ENCODE measurements around the gene ASB13.
A peak's percentile ranks its signal among the peaks of the same experiment; 100 is the strongest.
"Not testable (repeated sequence)": the region's sequence is repeated elsewhere in the genome, so short reads cannot be mapped to it uniquely, and the experiment has no call there.

Gene ASB13

GRCh38 chr10:5624701-5625100 lies 41.7 kb downstream of the ASB13 start:
- no peak overlapping the region for H3K9ac ChIP-seq (ENCODE audit: low read length)
- H2AFZ ChIP-seq (ENCODE audit: low read length): no peak overlapping the region
- H3K9me3 ChIP-seq (replicated peaks; ENCODE audit: insufficient read depth, low read length): no peaks in the 10 kb centered on the region
- no peaks in the 10 kb centered on the region for H4K20me1 ChIP-seq (ENCODE audit: insufficient read depth, low read length)
- no peaks in the 10 kb centered on the region for H3F3A ChIP-seq (ENCODE audit: insufficient read depth, low read length)
- no peak overlapping the region for H3K4me2 ChIP-seq (ENCODE audit: low read depth, low read length)
- H3K27me3 ChIP-seq (replicated peaks; ENCODE audit: insufficient read depth, low read length): no peaks in the 10 kb centered on the region
- H3K79me2 ChIP-seq (ENCODE audit: low read length): no peaks in the 10 kb centered on the region
- TF ChIP-seq EZH2 (optimal IDR thresholded peaks at IDR 0.05; ENCODE audit: low read depth, low read length) (no peak), EZH2phosphoT487 (IDR thresholded peaks at IDR 0.05; ENCODE audit: low read length) (no peak), CTCF (IDR thresholded peaks at IDR 0.05; ENCODE audit: low read length) (no peak)
- H3K4me3 ChIP-seq (ENCODE audit: low read length): no peak overlapping the region
- H3K36me3 ChIP-seq (replicated peaks; ENCODE audit: insufficient read depth, low read length): no peaks in the 10 kb centered on the region
- no peak for DNase-seq
- no peaks in the 10 kb centered on the region for H3K9me2 ChIP-seq (replicated peaks; ENCODE audit: insufficient read depth, low read length)
- peaks cover 11% of the 10 kb centered on the region; the same call in 1 of the 2 replicates for H3K4me1 ChIP-seq (ENCODE audit: low read length)
- H3K27ac ChIP-seq (ENCODE audit: low read length): no peak overlapping the region

- Histone ChIP-seq H3K9me2 (replicated peaks; ENCODE audit: insufficient read depth, low read length) (no peaks in the 10 kb centered on the region), H3K9ac (ENCODE audit: low read length) (no peak overlapping the region), H3K79me2 (ENCODE audit: low read length) (no peaks in the 10 kb centered on the region), H3K4me1 (ENCODE audit: low read length) (peaks cover 4% of the 10 kb centered on the region; the same call in 1 of the 2 replicates), H4K20me1 (ENCODE audit: insufficient read depth, low read length) (no peaks in the 10 kb centered on the region), H3K4me3 (ENCODE audit: low read length) (no peak overlapping the region), H3F3A (ENCODE audit: insufficient read depth, low read length) (no peaks in the 10 kb centered on the region), H3K9me3 (replicated peaks; ENCODE audit: insufficient read depth, low read length) (no peaks in the 10 kb centered on the region), H3K27ac (ENCODE audit: low read length) (no peak overlapping the region), H3K4me2 (ENCODE audit: low read depth, low read length) (peak overlapping the region; percentile 19; the same call in 1 of the 2 replicates), H3K36me3 (replicated peaks; ENCODE audit: insufficient read depth, low read length) (no peaks in the 10 kb centered on the region), H3K27me3 (replicated peaks; ENCODE audit: insufficient read depth, low read length) (no peaks in the 10 kb centered on the region), H2AFZ (ENCODE audit: low read length) (peak overlapping the region; percentile 47; the same call in 1 of the 2 replicates)
- TF ChIP-seq EZH2 (optimal IDR thresholded peaks at IDR 0.05; ENCODE audit: low read depth, low read length) (no peak), EZH2phosphoT487 (IDR thresholded peaks at IDR 0.05; ENCODE audit: low read length) (no peak), CTCF (IDR thresholded peaks at IDR 0.05; ENCODE audit: low read length) (peak; percentile 94)
- DNase-seq: peak; percentile 95
Measured at GRCh38 chr10:5623081-5623748, 43.2 kb downstream of the ASB13 start.

DNA sequence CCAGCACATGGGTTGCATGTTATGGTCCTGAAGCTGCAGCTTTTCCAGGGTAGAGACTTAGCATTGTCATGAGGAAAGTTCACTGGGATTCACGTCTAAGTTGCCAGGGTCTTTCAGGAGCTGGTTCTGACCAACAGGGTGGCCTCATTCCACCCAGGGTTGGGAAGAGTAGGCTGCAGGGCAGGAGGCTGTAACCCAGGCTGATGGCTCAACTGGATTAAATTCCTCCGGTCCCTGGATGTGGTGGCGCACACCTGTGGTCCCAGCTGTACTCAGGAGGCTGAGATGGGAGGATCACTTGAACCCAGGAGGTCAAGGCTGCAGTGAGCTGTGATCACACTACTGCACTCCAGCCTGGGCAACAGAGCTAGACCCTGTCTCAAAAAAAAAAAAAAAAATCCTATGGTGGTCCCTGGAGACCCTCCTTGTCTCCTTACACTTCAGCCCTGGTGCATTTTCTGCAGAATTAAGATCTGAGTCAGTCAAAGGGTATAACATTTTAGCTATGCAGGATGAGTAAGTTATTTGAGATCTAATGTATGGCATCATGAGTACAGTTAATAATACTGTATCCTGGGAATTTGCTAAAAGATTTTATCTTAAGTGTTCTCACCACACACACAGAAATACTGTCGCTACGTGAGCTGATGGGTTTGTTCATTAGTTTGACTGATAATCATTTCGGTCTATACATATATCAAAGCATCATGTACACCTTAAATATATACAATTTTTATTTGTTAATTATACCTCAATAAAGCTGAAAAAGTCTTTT lies 44.0 kb downstream of the ASB13 start:
- Histone ChIP-seq H3K9me2 (replicated peaks; ENCODE audit: insufficient read depth, low read length) (no peaks in the 10 kb centered on the region), H3K36me3 (replicated peaks; ENCODE audit: insufficient read depth, low read length) (no peaks in the 10 kb centered on the region), H3F3A (ENCODE audit: insufficient read depth, low read length) (no peaks in the 10 kb centered on the region), H3K79me2 (ENCODE audit: low read length) (no peaks in the 10 kb centered on the region), H2AFZ (ENCODE audit: low read length) (no peak overlapping the region), H3K9ac (ENCODE audit: low read length) (no peak overlapping the region), H3K4me2 (ENCODE audit: low read depth, low read length) (no peak overlapping the region), H3K9me3 (replicated peaks; ENCODE audit: insufficient read depth, low read length) (no peaks in the 10 kb centered on the region), H4K20me1 (ENCODE audit: insufficient read depth, low read length) (no peaks in the 10 kb centered on the region), H3K4me1 (ENCODE audit: low read length) (peaks cover 4% of the 10 kb centered on the region; the same call in 1 of the 2 replicates), H3K4me3 (ENCODE audit: low read length) (no peak overlapping the region), H3K27me3 (replicated peaks; ENCODE audit: insufficient read depth, low read length) (no peaks in the 10 kb centered on the region), H3K27ac (ENCODE audit: low read length) (no peak overlapping the region)
- TF ChIP-seq CTCF (IDR thresholded peaks at IDR 0.05; ENCODE audit: low read length) (no peak), EZH2phosphoT487 (IDR thresholded peaks at IDR 0.05; ENCODE audit: low read length) (no peak), EZH2 (optimal IDR thresholded peaks at IDR 0.05; ENCODE audit: low read depth, low read length) (no peak)
- DNase-seq: no peak

DNA sequence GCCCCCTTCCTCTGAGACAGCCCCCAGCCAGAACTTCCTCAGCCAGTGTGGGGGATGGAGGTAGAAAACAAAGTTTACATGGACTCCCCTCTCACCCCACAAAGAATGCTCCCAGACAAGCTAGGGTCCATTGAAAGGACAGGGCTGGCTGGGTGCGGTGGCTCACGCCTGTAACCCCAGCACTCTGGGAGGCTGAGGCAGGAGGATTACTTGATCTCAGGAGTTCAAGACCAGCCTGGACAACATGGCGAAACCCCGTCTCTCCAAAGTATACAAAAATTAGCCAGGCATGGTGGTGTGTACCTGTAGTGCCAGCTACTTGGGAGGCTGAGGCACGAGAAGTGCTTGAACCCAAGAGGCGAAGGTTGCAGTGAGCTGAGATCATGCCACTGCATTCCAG lies 45.0 kb downstream of the ASB13 start:
- H3K79me2 ChIP-seq (ENCODE audit: low read length); H2AFZ ChIP-seq (ENCODE audit: low read length); DNase-seq: not testable (repeated sequence)

More for the DNA sequence above, 45.0 kb downstream of the ASB13 start:
- H3K9me3 ChIP-seq (replicated peaks; ENCODE audit: insufficient read depth, low read length); H3K27ac ChIP-seq (ENCODE audit: low read length); H3K27me3 ChIP-seq (replicated peaks; ENCODE audit: insufficient read depth, low read length); H3K9ac ChIP-seq (ENCODE audit: low read length); H3K4me1 ChIP-seq (ENCODE audit: low read length); H3F3A ChIP-seq (ENCODE audit: insufficient read depth, low read length); H4K20me1 ChIP-seq (ENCODE audit: insufficient read depth, low read length); H3K9me2 ChIP-seq (replicated peaks; ENCODE audit: insufficient read depth, low read length); H3K4me2 ChIP-seq (ENCODE audit: low read depth, low read length); H3K36me3 ChIP-seq (replicated peaks; ENCODE audit: insufficient read depth, low read length); H3K4me3 ChIP-seq (ENCODE audit: low read length): not testable (repeated sequence)
